Measurements from ENCODE around the gene CMBL. TPM values are rescaled to one million over a fixed set of nuclear protein-coding genes. Genes with fewer than 3 reads are reported as not detected.

Gene CMBL
- total RNA-seq, 2 donors from 2014 or later, result 10.4 to 20.5 TPM

GRCh38 chr5:10329820-10330481 lies 22.2 kb upstream of the CMBL start:
- peaks cover 60% of the 10 kb centered on the region for H3K27me3 Mint-ChIP-seq (ENCODE audit: insufficient read depth)
- 92% methylated on average over 7 of the region's 7 CpGs for WGBS, 2 experiments (ENCODE audit: insufficient coverage in 1 of 2, insufficient read length in 1 of 2)
- no peak overlapping the region for H3K27ac Mint-ChIP-seq

GRCh38 chr5:10329446-10329819 lies 21.7 kb upstream of the CMBL start:
- Mint-ChIP-seq H3K4me3 (no peak overlapping the region), H3K9me3 (no peaks in the 10 kb centered on the region), H3K27me3 (ENCODE audit: insufficient read depth) (peaks cover 55% of the 10 kb centered on the region), H3K36me3 (ENCODE audit: low read depth) (no peaks in the 10 kb centered on the region), H3K27ac (no peak overlapping the region), H3K4me1 (peaks cover 8% of the 10 kb centered on the region)
- no peak for TF ChIP-seq CTCF (conservative IDR thresholded peaks at IDR 0.05)
- Histone ChIP-seq H3K4me3 (ENCODE audit: low read length) (no peak overlapping the region), H3K36me3 (ENCODE audit: control insufficient read depth, insufficient read depth, low read length) (no peaks in the 10 kb centered on the region), H3K9me3 (ENCODE audit: control insufficient read depth, low read length) (no peaks in the 10 kb centered on the region), H3K27ac (ENCODE audit: low read depth, low read length) (no peak overlapping the region), H3K4me1 (ENCODE audit: control insufficient read depth, insufficient read depth, low read length) (no peaks in the 10 kb centered on the region), H3K27me3 (ENCODE audit: control insufficient read depth, insufficient read depth, low read length, poor library complexity, severe bottlenecking) (peaks cover 51% of the 10 kb centered on the region), H3K9ac (ENCODE audit: extremely low read depth, low read length, poor library complexity, severe bottlenecking) (no peak overlapping the region)
- WGBS, 2 experiments (ENCODE audit: insufficient coverage in 1 of 2, insufficient read length in 1 of 2), result 88 to 92% methylated on average over 2 of the region's 2 CpGs
- no peak for DNase-seq

More at GRCh38 chr5:10329820-10330481, 22.2 kb upstream of the CMBL start:
- Histone ChIP-seq H3K9me3 (ENCODE audit: control insufficient read depth, low read length) (no peaks in the 10 kb centered on the region), H3K27ac (ENCODE audit: low read depth, low read length) (no peak overlapping the region), H3K9ac (ENCODE audit: extremely low read depth, low read length, poor library complexity, severe bottlenecking) (no peak overlapping the region), H3K36me3 (ENCODE audit: control insufficient read depth, insufficient read depth, low read length) (no peaks in the 10 kb centered on the region), H3K27me3 (ENCODE audit: control insufficient read depth, insufficient read depth, low read length, poor library complexity, severe bottlenecking) (peaks cover 56% of the 10 kb centered on the region), H3K4me3 (ENCODE audit: low read length) (no peak overlapping the region), H3K4me1 (ENCODE audit: control insufficient read depth, insufficient read depth, low read length) (no peaks in the 10 kb centered on the region)
- peaks cover 3% of the 10 kb centered on the region for H3K4me1 Mint-ChIP-seq
- H3K9me3 Mint-ChIP-seq, result no peaks in the 10 kb centered on the region
- DNase-seq, result no peak
- H3K4me3 Mint-ChIP-seq, result no peak overlapping the region
- no peak for TF ChIP-seq CTCF (conservative IDR thresholded peaks at IDR 0.05)
- H3K36me3 Mint-ChIP-seq (ENCODE audit: low read depth), result no peaks in the 10 kb centered on the region

GRCh38 chr5:10328323-10328722 lies 20.6 kb upstream of the CMBL start:
- no peak overlapping the region for H3K27ac ChIP-seq (ENCODE audit: low read depth, low read length)
- no peaks in the 10 kb centered on the region for H3K4me1 ChIP-seq (ENCODE audit: control insufficient read depth, insufficient read depth, low read length)
- no peak overlapping the region for H3K4me3 ChIP-seq (ENCODE audit: low read length)
- no peak for TF ChIP-seq CTCF (conservative IDR thresholded peaks at IDR 0.05)
- no peak overlapping the region for H3K4me3 Mint-ChIP-seq
- peaks cover 18% of the 10 kb centered on the region for H3K4me1 Mint-ChIP-seq
- no peaks in the 10 kb centered on the region for H3K36me3 Mint-ChIP-seq (ENCODE audit: low read depth)
- no peaks in the 10 kb centered on the region for H3K9me3 ChIP-seq (ENCODE audit: control insufficient read depth, low read length)
- no peak overlapping the region for H3K27ac Mint-ChIP-seq
- peaks cover 40% of the 10 kb centered on the region for H3K27me3 ChIP-seq (ENCODE audit: control insufficient read depth, insufficient read depth, low read length, poor library complexity, severe bottlenecking)
- H3K9me3 Mint-ChIP-seq, result no peaks in the 10 kb centered on the region
- H3K27me3 Mint-ChIP-seq (ENCODE audit: insufficient read depth), result peaks cover 45% of the 10 kb centered on the region
- no peaks in the 10 kb centered on the region for H3K36me3 ChIP-seq (ENCODE audit: control insufficient read depth, insufficient read depth, low read length)
- H3K9ac ChIP-seq (ENCODE audit: extremely low read depth, low read length, poor library complexity, severe bottlenecking), result no peak overlapping the region
- no peak for DNase-seq
- WGBS, 2 experiments (ENCODE audit: insufficient coverage in 1 of 2, insufficient read length in 1 of 2), result 83 to 88% methylated on average over 4 to 5 of the region's 5 CpGs
